HG02884 (cell line): Measurements from ENCODE around the gene XXYLT1.
"Not testable (repeated sequence)": the region's sequence is repeated elsewhere in the genome, so short reads cannot be mapped to it uniquely, and the experiment has no call there.

Experiments
- ATAC-seq: cut with Tn5 transposase; IDR thresholded peaks from one replicate; pipeline ENCODE4 v1.9.1; 2021; ENCODE audit warnings: mild to moderate bottlenecking, moderate library complexity; ENCODE audit not compliant: unreplicated experiment

Gene XXYLT1

GRCh38 chr3:195102609-195103467, 168.1 kb downstream of the XXYLT1 start:
- no peak for ATAC-seq

- ATAC-seq: no peak
Measured at GRCh38 chr3:195101927-195102608, 168.9 kb downstream of the XXYLT1 start.

- no peak for ATAC-seq
Measured at GRCh38 chr3:195101001-195101583, 169.9 kb downstream of the XXYLT1 start.

- ATAC-seq: no peak
Measured at GRCh38 chr3:195099951-195100785, 170.8 kb downstream of the XXYLT1 start.

GRCh38 chr3:195098741-195099525, 172.0 kb downstream of the XXYLT1 start:
- no peak for ATAC-seq

GRCh38 chr3:195097331-195098255, 173.4 kb downstream of the XXYLT1 start:
- no peak for ATAC-seq

- no peak for ATAC-seq
Measured at GRCh38 chr3:195096484-195097330, 174.3 kb downstream of the XXYLT1 start.

- ATAC-seq: no peak
Measured at GRCh38 chr3:195096053-195096452, 174.9 kb downstream of the XXYLT1 start.

GRCh38 chr3:195095704-195096036, 175.3 kb downstream of the XXYLT1 start:
- ATAC-seq: no peak

- no peak for ATAC-seq
Measured at GRCh38 chr3:195095035-195095703, 175.8 kb downstream of the XXYLT1 start.

- ATAC-seq: peak; percentile 61
Measured at GRCh38 chr3:195094191-195094921, 176.6 kb downstream of the XXYLT1 start.

- ATAC-seq: no peak
Measured at GRCh38 chr3:195093731-195094130, 177.2 kb downstream of the XXYLT1 start.

GRCh38 chr3:195087840-195088601, 182.9 kb downstream of the XXYLT1 start:
- not testable (repeated sequence) for ATAC-seq

- no peak for ATAC-seq
Measured at GRCh38 chr3:195087328-195087727, 183.6 kb downstream of the XXYLT1 start.

GRCh38 chr3:195086885-195087284, 184.1 kb downstream of the XXYLT1 start:
- no peak for ATAC-seq

- ATAC-seq: no peak
Measured at GRCh38 chr3:195086341-195086740, 184.6 kb downstream of the XXYLT1 start.
